DOHH2 (cell line): Measurements from ENCODE around the gene PROZ.

Experiments
- H3F3A ChIP-seq: fragments of 200-600 bp; sonication (generic), shearing (Covaris generic); 2 replicates; pipeline ENCODE4 v1.6.0; 2016; ENCODE audit warnings: antibody characterized with exemption, mild to moderate bottlenecking; ENCODE audit not compliant: control insufficient read depth, insufficient read depth
- H3K27ac ChIP-seq: fragments of 200-600 bp; sonication (generic); 2 replicates; pipeline ENCODE4 v1.5.1; 2014; ENCODE audit warnings: low read depth, mild to moderate bottlenecking, low read length, moderate library complexity
- H3K27me3 ChIP-seq: fragments of 200-600 bp; sonication (generic); 2 replicates; pipeline ENCODE4 v1.6.1; 2014; ENCODE audit warnings: mild to moderate bottlenecking, low read length, mixed read lengths; ENCODE audit not compliant: control insufficient read depth
- H3K36me3 ChIP-seq: fragments of 200-600 bp; sonication (generic); 2 replicates; pipeline ENCODE4 v1.6.1; 2014; ENCODE audit warnings: mild to moderate bottlenecking, low read length, moderate library complexity, mixed read lengths; ENCODE audit not compliant: control insufficient read depth
- H3K4me1 ChIP-seq: fragments of 200-600 bp; sonication (generic); 2 replicates; pipeline ENCODE4 v1.6.1; 2014; ENCODE audit warnings: mild to moderate bottlenecking, low read length, mixed read lengths; ENCODE audit not compliant: control insufficient read depth
- H3K4me2 ChIP-seq: fragments of 200-600 bp; sonication (generic); 2 replicates; pipeline ENCODE4 v1.6.0; 2014; ENCODE audit warnings: mild to moderate bottlenecking, low read length, moderate library complexity
- H3K4me3 ChIP-seq: fragments of 200-600 bp; sonication (generic); 2 replicates; pipeline ENCODE4 v1.5.1; 2014; ENCODE audit warnings: mild to moderate bottlenecking, low read length, mixed read lengths
- H3K79me2 ChIP-seq: fragments of 200-600 bp; sonication (generic); 2 replicates; pipeline ENCODE4 v1.6.1; 2014; ENCODE audit warnings: mild to moderate bottlenecking, low read length, mixed read lengths; ENCODE audit not compliant: control insufficient read depth
- H3K9me2 ChIP-seq: fragments of 200-600 bp; sonication (generic); replicated peaks from 2 replicates; pipeline ENCODE4 v1.6.1; 2014; ENCODE audit warnings: mild to moderate bottlenecking, low read length, mixed read lengths; ENCODE audit not compliant: control insufficient read depth
- H3K9me3 ChIP-seq: fragments of 200-600 bp; sonication (generic); 2 replicates; pipeline ENCODE4 v1.6.1; 2014; ENCODE audit warnings: antibody characterized with exemption, low read length, mixed read lengths; ENCODE audit not compliant: control insufficient read depth, insufficient read depth
- H4K20me1 ChIP-seq: fragments of 200-600 bp; sonication (generic); 2 replicates; pipeline ENCODE4 v1.6.0; 2014; ENCODE audit warnings: low read depth, mild to moderate bottlenecking, antibody characterized with exemption, low read length, moderate library complexity; ENCODE audit not compliant: control insufficient read depth, insufficient read depth
- EZH2phosphoT487 ChIP-seq: fragments of 200-600 bp; sonication (generic); IDR thresholded peaks from 2 replicates; pipeline ENCODE4 v1.6.1; 2017; ENCODE audit warnings: borderline replicate concordance, mild to moderate bottlenecking, antibody characterized with exemption, low read length, moderate library complexity, mixed read lengths
- TF ChIP-seq, protein P1 (sequence below): fragments of 200-600 bp; sonication (generic); IDR thresholded peaks from one replicate; pipeline ENCODE4 v1.5.1; 2014; ENCODE audit warnings: antibody characterized with exemption, mild to moderate bottlenecking, low read depth, low read length; ENCODE audit not compliant: poor library complexity, severe bottlenecking

The PROZ gene

DNA sequence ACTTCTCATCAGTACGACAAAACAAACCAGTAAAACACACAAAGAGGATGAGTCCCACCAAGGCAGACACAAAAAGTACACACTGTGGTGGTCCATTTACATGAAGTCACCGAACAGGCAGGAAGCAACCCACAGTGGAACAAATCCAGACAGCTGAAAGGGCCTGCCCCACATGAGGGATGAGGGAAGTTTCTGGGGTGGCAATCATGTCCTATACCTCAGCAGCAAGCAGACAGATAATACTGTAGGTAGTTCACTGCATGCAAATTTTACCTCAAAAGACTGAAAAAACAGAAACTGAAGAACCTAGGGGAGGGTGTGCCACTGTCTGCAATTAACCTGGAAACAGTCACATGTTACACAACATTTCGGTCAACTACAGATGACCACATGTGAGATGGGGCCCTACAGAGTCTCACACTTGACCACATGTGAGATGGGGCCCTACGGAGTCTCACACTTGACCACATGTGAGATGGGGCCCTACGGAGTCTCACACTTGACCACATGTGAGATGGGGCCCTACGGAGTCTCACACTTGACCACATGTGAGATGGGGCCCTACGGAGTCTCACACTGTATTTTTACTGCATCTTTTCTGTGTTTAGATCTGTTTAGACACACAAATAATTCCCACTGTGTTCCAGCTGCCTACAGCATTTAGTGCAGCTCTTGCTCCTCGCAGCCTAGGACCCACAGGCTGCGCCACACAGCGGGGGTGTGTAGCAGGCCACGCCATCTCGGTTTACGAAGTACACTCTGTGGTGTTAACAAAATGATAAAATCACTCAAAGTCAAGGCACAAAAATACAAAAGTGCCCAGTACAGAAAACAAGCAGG is 27.8 kb downstream of the PROZ start:
- no peaks in the 10 kb centered on the region for H3K9me2 ChIP-seq
- H3K4me1 ChIP-seq: no peaks in the 10 kb centered on the region
- peaks cover 79% of the 10 kb centered on the region for H3K36me3 ChIP-seq
- H3K4me3 ChIP-seq: no peak overlapping the region
- H3K9me3 ChIP-seq: no peaks in the 10 kb centered on the region
- no peaks in the 10 kb centered on the region for H3K27me3 ChIP-seq
- no peaks in the 10 kb centered on the region for H4K20me1 ChIP-seq
- H3K4me2 ChIP-seq: no peak overlapping the region
- H3K27ac ChIP-seq: no peak overlapping the region
- peaks cover 10% of the 10 kb centered on the region for H3K79me2 ChIP-seq
- H3F3A ChIP-seq: no peaks in the 10 kb centered on the region
- TF ChIP-seq EZH2phosphoT487: no peak
- TF ChIP-seq, protein P1, sequence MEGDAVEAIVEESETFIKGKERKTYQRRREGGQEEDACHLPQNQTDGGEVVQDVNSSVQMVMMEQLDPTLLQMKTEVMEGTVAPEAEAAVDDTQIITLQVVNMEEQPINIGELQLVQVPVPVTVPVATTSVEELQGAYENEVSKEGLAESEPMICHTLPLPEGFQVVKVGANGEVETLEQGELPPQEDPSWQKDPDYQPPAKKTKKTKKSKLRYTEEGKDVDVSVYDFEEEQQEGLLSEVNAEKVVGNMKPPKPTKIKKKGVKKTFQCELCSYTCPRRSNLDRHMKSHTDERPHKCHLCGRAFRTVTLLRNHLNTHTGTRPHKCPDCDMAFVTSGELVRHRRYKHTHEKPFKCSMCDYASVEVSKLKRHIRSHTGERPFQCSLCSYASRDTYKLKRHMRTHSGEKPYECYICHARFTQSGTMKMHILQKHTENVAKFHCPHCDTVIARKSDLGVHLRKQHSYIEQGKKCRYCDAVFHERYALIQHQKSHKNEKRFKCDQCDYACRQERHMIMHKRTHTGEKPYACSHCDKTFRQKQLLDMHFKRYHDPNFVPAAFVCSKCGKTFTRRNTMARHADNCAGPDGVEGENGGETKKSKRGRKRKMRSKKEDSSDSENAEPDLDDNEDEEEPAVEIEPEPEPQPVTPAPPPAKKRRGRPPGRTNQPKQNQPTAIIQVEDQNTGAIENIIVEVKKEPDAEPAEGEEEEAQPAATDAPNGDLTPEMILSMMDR: no peak

DNA sequence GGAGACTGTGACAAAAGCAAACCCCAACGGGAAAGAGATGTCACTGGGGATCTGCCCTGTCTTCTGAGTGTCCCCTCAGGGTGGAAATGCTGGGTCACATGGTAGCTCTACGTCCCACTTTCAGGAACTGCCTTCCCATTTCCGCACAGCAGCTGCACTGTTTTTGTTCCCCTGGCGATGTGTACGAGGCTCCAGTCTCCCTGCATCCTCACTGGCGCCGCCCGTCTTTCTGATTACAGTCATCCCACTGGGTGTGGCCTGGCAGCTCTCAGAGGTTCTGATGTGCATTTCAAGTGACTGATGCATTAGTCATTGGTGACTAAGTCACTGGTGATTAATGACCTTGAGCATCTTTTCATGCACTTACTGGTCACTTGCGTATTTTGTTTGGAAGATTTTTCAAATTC is 28.8 kb downstream of the PROZ start:
- Histone ChIP-seq H3K4me1 (no peaks in the 10 kb centered on the region), H3K4me2 (no peak overlapping the region), H3F3A (no peaks in the 10 kb centered on the region), H3K27ac (no peak overlapping the region), H3K79me2 (peaks cover 10% of the 10 kb centered on the region), H4K20me1 (no peaks in the 10 kb centered on the region), H3K4me3 (no peak overlapping the region), H3K9me2 (no peaks in the 10 kb centered on the region), H3K9me3 (no peaks in the 10 kb centered on the region), H3K27me3 (no peaks in the 10 kb centered on the region), H3K36me3 (peaks cover 78% of the 10 kb centered on the region)
- no peak for TF ChIP-seq EZH2phosphoT487
- TF ChIP-seq, protein P1: no peak

DNA sequence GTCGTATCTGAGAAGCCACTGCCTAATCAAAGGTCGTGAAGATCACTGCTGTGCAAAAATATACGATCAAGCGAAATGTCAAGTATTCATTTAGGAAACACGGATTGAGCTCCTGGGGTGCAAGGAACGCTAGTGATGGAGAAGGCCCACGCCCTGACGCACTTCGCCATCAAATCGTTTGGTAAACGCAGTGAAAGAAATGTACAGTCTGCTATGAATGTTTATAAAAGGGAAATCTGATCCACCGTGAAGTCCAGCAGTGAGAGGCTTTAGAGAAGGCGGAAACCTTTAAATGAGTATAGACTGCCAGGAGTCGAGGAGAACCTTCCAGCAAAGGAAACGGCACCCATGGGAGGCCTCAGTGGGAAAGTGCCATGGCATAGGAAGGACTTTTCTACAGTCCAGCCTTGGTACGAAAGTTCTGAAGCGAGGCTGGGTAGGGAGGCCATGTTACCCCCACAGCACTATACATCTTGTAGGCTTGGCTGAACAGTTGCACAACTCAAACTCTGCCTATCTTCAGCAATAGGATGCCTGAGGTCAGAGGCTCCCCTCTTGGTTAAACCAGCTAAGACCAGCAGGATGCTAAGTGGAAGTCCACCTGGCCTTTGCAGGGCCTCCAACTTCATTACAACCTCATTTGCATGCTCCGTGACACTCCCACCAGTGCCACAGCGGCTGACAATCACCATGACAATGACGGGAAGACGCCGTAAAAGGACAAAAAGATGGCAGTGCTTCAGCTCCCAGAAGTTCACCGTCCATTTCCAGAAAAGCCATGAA is 29.6 kb downstream of the PROZ start:
- Histone ChIP-seq H3K27ac (no peak overlapping the region), H3K9me2 (no peaks in the 10 kb centered on the region), H4K20me1 (no peaks in the 10 kb centered on the region), H3K4me1 (no peaks in the 10 kb centered on the region), H3K36me3 (peaks cover 82% of the 10 kb centered on the region), H3K4me3 (no peak overlapping the region), H3K27me3 (no peaks in the 10 kb centered on the region), H3F3A (no peaks in the 10 kb centered on the region), H3K4me2 (no peak overlapping the region), H3K79me2 (peaks cover 10% of the 10 kb centered on the region), H3K9me3 (no peaks in the 10 kb centered on the region)
- TF ChIP-seq EZH2phosphoT487: no peak
- TF ChIP-seq, protein P1: no peak
